ENCODE results near the gene ZBED2. TPM values are rescaled to one million over a fixed set of nuclear protein-coding genes. Genes with fewer than 3 reads are reported as not detected.

Gene ZBED2
- total and polyA plus RNA-seq, 2 of the 8 experiments (the other 6 are each of a cell fraction or from before 2014, with no cell fraction given), result not detected

GRCh38 chr3:111617406-111617805 is 22.3 kb upstream of the ZBED2 start:
- 86% methylated on average over 3 of the region's 3 CpGs; no CpG with 5 or more reads in 1 of the 2 experiments for WGBS, 2 experiments (ENCODE audit: extremely low coverage in 1 of 2, insufficient coverage in 1 of 2, insufficient read length in 1 of 2, insufficient replicate concordance in 2 of 2, low coverage in 1 of 2, low lambda C conversion rate in 2 of 2, missing lambda C conversion rate in 1 of 2)
- H3K56ac ChIP-seq (replicated peaks; ENCODE audit: insufficient read length, low read depth, low read length), result no peak overlapping the region
- H4K20me1 ChIP-seq (replicated peaks in 1 of 2; ENCODE audit: control insufficient read depth in 1 of 2, insufficient read depth in 2 of 2, low read length in 2 of 2), result no peaks in the 10 kb centered on the region
- H3K23ac ChIP-seq (ENCODE audit: insufficient read length), result no peak overlapping the region
- H2AK5ac ChIP-seq (ENCODE audit: low read depth, low read length), result no peak overlapping the region
- H2BK5ac ChIP-seq (ENCODE audit: low read depth, low read length), result no peak overlapping the region
- H3K18ac ChIP-seq (ENCODE audit: extremely low read depth, low read length), result no peak overlapping the region
- DNase-seq (ENCODE audit: low read depth in 1 of 2, low spot score in 2 of 2), result no peak
- H3K79me2 ChIP-seq (ENCODE audit: control insufficient read depth in 1 of 2, insufficient read depth in 2 of 2, low read length in 2 of 2), result no peaks in the 10 kb centered on the region
- no peaks in the 10 kb centered on the region for H3K27me3 ChIP-seq (replicated peaks in 1 of 4; ENCODE audit: control insufficient read depth in 3 of 4, extremely low read depth in 1 of 4, insufficient read depth in 3 of 4, low read length in 3 of 4)
- peaks cover 0 to 6% of the 10 kb centered on the region in 2 experiments; a peak in 1 of 4 replicates for H3K9me3 ChIP-seq (ENCODE audit: insufficient read depth in 2 of 2, low read depth in 1 of 2, low read length in 1 of 2)
- no peaks in the 10 kb centered on the region for H3K36me3 ChIP-seq (ENCODE audit: control insufficient read depth in 2 of 4, insufficient read depth in 4 of 4, low read length in 3 of 4)
- H3K23me2 ChIP-seq (ENCODE audit: low read depth, low read length), result no peaks in the 10 kb centered on the region
- H3K14ac ChIP-seq (ENCODE audit: insufficient read length), result no peak overlapping the region
- H2BK12ac ChIP-seq (ENCODE audit: low read depth, low read length), result no peak overlapping the region
- H2BK15ac ChIP-seq (ENCODE audit: low read length), result no peak overlapping the region
- H3K27ac ChIP-seq (ENCODE audit: low read depth, low read length), result no peak overlapping the region
- no peak overlapping the region for H4K91ac ChIP-seq (replicated peaks; ENCODE audit: insufficient read length, low read length)
- H2BK120ac ChIP-seq (replicated peaks; ENCODE audit: low read depth, low read length), result no peak overlapping the region
- H4K8ac ChIP-seq (ENCODE audit: extremely low read depth, insufficient read depth, low read length), result no peak overlapping the region
- H3K4ac ChIP-seq (replicated peaks; ENCODE audit: insufficient read length, low read depth, low read length), result no peak overlapping the region
- no peak overlapping the region for H2AFZ ChIP-seq (ENCODE audit: low read length)
- POLR2A ChIA-PET (ENCODE audit: partially characterized antibody), result no interaction called here
- H3K4me2 ChIP-seq (ENCODE audit: insufficient read depth in 1 of 2, low read depth in 2 of 2, low read length in 2 of 2), result no peak overlapping the region
- no peak overlapping the region for H4K5ac ChIP-seq (ENCODE audit: insufficient read length, low read depth, low read length)
- H3K4me1 ChIP-seq (replicated peaks in 1 of 4; ENCODE audit: control insufficient read depth in 3 of 4, insufficient read depth in 4 of 4, low read length in 3 of 4), result no peaks in the 10 kb centered on the region
- no peak overlapping the region for H3K9ac ChIP-seq (replicated peaks in 1 of 4; ENCODE audit: extremely low read depth in 1 of 4, low read depth in 3 of 4, low read length in 3 of 4)
- no peaks in the 10 kb centered on the region for H3K79me1 ChIP-seq (ENCODE audit: low read depth, low read length)
- CTCF ChIA-PET (ENCODE audit: partially characterized antibody), result interaction anchor here (1.0 kb wide), 1 partner anchor 53 kb away, joined by 3 read pairs; no protein-coding TSS in a partner anchor
- H3K4me3 ChIP-seq (ENCODE audit: extremely low read depth in 1 of 4, insufficient read depth in 2 of 4, low read depth in 3 of 4, low read length in 4 of 4), result no peak overlapping the region
- FAIRE-seq, result no peak
- H2BK20ac ChIP-seq (ENCODE audit: low read length), result no peak overlapping the region
- TF ChIP-seq KDM4A (IDR thresholded peaks at IDR 0.05; ENCODE audit: low read depth, low read length, severe bottlenecking) (no peak), SIN3A (conservative IDR thresholded peaks at IDR 0.05 in 1 of 2, IDR thresholded peaks at IDR 0.05 in 1 of 2; ENCODE audit: low read depth in 1 of 2, low read length in 2 of 2) (no peak), RFX5 (IDR thresholded peaks at IDR 0.05; ENCODE audit: borderline replicate concordance, low read depth, low read length) (no peak), HDAC6 (IDR thresholded peaks at IDR 0.05; ENCODE audit: low read depth, low read length) (no peak), POU5F1 (IDR thresholded peaks at IDR 0.05; ENCODE audit: low read depth, low read length) (no peak), PHF8 (conservative IDR thresholded peaks at IDR 0.05; ENCODE audit: low read depth, low read length) (no peak), EZH2 (IDR thresholded peaks at IDR 0.05; ENCODE audit: low read depth, low read length, severe bottlenecking) (no peak), ASH2L (IDR thresholded peaks at IDR 0.05; ENCODE audit: low read length) (no peak), USF2 (IDR thresholded peaks at IDR 0.05; ENCODE audit: low read length) (no peak), SAP30 (IDR thresholded peaks at IDR 0.05; ENCODE audit: insufficient read depth, insufficient replicate concordance, low read length) (no peak), RBBP5 (IDR thresholded peaks at IDR 0.05; ENCODE audit: borderline replicate concordance, low read depth, low read length) (no peak), GTF2F1 (IDR thresholded peaks at IDR 0.05; ENCODE audit: borderline replicate concordance, low read depth, low read length) (no peak), CHD1 (IDR thresholded peaks at IDR 0.05; ENCODE audit: low read depth, low read length) (no peak)

All from H1 (cell line).